HG02642 (cell line): Measurements from ENCODE around the gene DDX43.
"Not testable (repeated sequence)": the region's sequence is repeated elsewhere in the genome, so short reads cannot be mapped to it uniquely, and the experiment has no call there.

Experiments
- ATAC-seq: cut with Tn5 transposase; IDR thresholded peaks from one replicate; pipeline ENCODE4 v1.9.1; 2021; ENCODE audit warnings: mild to moderate bottlenecking; ENCODE audit not compliant: unreplicated experiment, poor library complexity

Gene DDX43

GRCh38 chr6:73388433-73388799 is 6.2 kb upstream of the DDX43 start:
- ATAC-seq, result peak; percentile 25

- ATAC-seq, result peak; percentile 80
Measured at GRCh38 chr6:73388800-73389512, 5.7 kb upstream of the DDX43 start.

GRCh38 chr6:73389854-73390253 is 4.8 kb upstream of the DDX43 start:
- ATAC-seq, result no peak

GRCh38 chr6:73391675-73392074 is 3.0 kb upstream of the DDX43 start:
- no peak for ATAC-seq

GRCh38 chr6:73392188-73392587 is 2.4 kb upstream of the DDX43 start:
- not testable (repeated sequence) for ATAC-seq

GRCh38 chr6:73393278-73393677 is 1.4 kb upstream of the DDX43 start:
- no peak for ATAC-seq

GRCh38 chr6:73395875-73396274 is 1.2 kb downstream of the DDX43 start:
- no peak for ATAC-seq

GRCh38 chr6:73400656-73401055 is 6.0 kb downstream of the DDX43 start:
- no peak for ATAC-seq

- no peak for ATAC-seq
Measured at GRCh38 chr6:73409395-73409794, 14.8 kb downstream of the DDX43 start.

GRCh38 chr6:73413102-73413501 is 18.5 kb downstream of the DDX43 start:
- no peak for ATAC-seq

GRCh38 chr6:73418081-73418741 is 23.6 kb downstream of the DDX43 start:
- no peak for ATAC-seq

GRCh38 chr6:73421534-73421933 is 26.9 kb downstream of the DDX43 start:
- ATAC-seq, result no peak

GRCh38 chr6:73435236-73435635 is 40.6 kb downstream of the DDX43 start:
- no peak for ATAC-seq

- no peak for ATAC-seq
Measured at GRCh38 chr6:73443555-73443954, 48.9 kb downstream of the DDX43 start.

- ATAC-seq, result peak; percentile 65
Measured at GRCh38 chr6:73451223-73452106, 56.8 kb downstream of the DDX43 start.

- peak; percentile 81 for ATAC-seq
Measured at GRCh38 chr6:73452107-73452461, 57.5 kb downstream of the DDX43 start, which contains the start of gene CGAS. Gene CGAS (minus strand): TSS chr6:73452297. CDS start chr6:73452181, 116 bp downstream.

- no peak for ATAC-seq
Measured at GRCh38 chr6:73455865-73456629, 61.4 kb downstream of the DDX43 start.

- ATAC-seq, result not testable (repeated sequence)
Measured at GRCh38 chr6:73459474-73459873, 64.8 kb downstream of the DDX43 start.

- no peak for ATAC-seq
Measured at GRCh38 chr6:73460056-73460455, 65.4 kb downstream of the DDX43 start.
